Activated CD8-positive, alpha-beta memory T cell treated with anti-CD3 and anti-CD28 coated beads, Interleukin-2, amount 50 U/mL, for 1 hour (primary cell): ENCODE measurements around the gene UST.
"Not testable (repeated sequence)": the region's sequence is repeated elsewhere in the genome, so short reads cannot be mapped to it uniquely, and the experiment has no call there.

Experiments used
- DNase-seq: peaks from one replicate; pipeline ENCODE4 v3.0.0-alpha.2; 2020; ENCODE audit errors: extremely low read depth

The UST gene

DNA sequence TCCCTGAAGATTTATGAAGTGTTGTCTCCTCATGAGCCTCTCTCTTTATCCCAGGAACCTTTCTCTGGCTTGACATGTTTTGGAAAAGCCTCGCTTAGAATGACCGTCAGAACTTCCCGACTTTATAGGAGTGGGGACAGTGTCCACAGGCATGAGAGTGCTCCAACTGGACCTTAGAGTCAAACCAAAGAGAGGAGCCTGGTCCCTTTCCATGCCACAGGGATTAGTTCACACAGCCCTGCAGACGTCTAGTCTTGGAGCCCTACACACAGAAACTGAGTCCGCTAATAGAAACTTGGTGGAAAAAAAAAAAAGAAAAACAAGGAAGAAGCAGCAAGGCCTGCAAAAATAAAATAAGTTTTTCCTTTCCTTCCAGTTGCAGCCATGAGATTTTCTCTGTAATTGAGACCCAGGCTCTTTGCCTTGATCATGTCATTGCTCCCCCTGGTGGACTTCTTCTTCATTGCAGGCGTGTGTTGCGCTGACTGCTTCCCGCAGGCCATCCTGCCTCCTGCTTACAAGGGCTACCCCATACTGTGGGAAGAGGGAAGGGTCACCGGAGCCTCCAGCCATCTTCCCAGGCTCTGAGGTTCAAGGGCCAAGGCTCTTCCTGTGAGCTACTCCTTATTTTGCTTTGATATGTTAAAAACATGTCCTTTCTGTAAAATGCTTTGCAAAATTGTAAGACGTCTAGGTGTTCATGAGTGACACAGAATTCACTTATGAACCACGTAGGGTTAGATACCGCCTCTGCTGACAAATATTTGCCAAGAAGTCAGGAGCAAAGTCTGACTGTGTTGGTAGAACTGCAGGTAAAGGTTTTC is 201.0 kb downstream of the UST start:
- peak; percentile 40 for DNase-seq

DNA sequence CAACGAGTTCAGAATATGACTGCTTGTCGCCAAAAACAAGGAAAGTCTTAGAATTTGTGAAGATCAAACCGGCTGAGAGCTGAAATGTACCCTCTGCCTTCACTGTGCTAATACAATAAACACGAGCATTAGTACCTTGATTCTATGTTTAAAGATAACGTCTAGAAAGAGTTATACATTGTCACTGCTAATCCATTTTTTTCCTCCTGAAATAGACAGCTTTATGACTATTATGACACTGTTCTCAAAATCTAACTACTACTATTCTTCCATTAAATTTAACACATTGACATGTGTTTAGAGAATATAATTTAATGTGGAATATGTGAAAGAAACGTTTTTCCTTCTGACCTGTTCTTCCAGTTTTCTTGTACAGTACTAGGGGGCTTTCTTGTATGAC is 204.8 kb downstream of the UST start:
- DNase-seq = no peak

DNA sequence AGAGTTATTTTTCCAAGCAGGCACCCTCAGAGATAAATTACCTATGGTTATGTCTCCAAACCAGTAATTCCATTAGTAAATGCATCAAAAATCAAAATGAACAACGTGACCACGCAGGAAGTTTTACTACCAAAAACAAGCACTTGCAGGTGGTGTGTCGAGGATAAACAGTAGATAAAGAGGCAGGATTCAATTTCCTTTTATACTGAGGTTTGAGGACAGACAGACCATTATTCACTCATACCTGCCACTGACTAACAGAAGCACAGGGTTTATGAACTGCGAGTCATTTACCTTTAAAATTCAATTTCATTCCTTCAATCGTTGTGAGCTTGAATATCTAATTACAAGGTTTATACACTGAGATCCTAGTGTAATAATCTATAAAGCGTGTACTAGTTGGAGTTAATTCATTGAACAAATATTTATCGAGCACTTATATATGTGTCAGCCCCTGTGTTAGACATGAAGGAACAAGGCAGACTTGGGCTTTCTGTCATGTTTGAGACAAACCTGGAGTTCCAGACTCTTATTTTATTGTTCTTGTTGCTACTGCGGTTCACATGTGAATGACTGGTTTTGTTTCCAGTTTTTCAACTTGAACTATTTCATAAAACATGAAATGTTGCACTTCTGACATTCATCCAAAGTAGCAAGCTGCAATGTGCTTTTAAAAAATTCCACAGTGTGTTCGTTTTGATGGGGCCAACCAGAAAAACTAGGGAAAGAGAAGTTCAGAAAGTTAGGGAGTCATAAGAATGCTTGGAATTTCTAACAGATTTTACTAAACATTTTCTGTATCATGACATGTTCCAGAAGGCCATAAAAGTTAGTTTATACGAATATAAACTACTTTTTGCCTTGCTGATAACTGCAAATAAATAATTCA is 205.6 kb downstream of the UST start:
- no peak for DNase-seq

GRCh38 chr6:148954461-148954860 is 207.6 kb downstream of the UST start:
- DNase-seq = no peak

- DNase-seq = no peak
Measured at GRCh38 chr6:148954934-148955333, 208.1 kb downstream of the UST start.

GRCh38 chr6:148955441-148955840 is 208.6 kb downstream of the UST start:
- no peak for DNase-seq

DNA sequence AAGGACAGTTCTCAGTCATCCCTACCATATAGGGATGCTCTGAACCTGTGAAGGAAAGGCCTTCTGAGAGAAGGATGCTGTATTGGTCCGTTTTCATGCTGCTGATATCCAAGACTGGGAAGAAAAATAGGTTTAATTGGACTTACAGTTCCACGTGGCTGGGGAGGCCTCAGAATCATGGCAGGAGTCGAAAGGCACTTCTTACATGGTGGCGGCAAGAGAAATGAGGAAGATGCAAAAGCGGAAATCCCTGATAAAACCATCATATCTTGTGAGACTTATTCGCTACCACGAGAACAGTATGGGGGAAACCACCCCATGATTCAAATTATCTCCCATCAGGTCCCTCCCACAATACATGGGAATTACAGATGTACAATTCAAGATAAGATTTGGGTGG is 209.3 kb downstream of the UST start:
- not testable (repeated sequence) for DNase-seq

DNA sequence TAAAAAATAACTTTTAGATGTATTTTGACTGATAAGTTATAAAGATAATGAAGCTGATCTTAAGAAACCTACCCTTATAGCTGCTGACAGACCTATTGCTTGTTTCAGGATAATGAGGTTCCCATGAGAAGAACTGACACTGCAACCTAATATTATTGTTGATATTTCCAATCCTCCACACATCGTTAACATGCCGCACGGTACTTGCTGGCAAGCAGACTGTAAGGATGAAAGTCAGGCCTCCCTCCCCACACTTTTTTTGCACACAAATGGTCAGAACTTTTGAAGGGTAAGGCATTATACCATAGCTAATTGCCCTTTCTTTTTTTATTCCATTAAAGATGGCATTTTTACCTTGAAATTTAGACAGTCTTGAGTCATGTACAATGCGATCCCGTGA is 210.9 kb downstream of the UST start:
- DNase-seq = no peak

- DNase-seq = no peak
Measured at GRCh38 chr6:148959008-148959407, 212.2 kb downstream of the UST start.

- DNase-seq = no peak
Measured at GRCh38 chr6:148959501-148959900, 212.7 kb downstream of the UST start.

- no peak for DNase-seq
Measured at GRCh38 chr6:148962854-148963515, 216.2 kb downstream of the UST start.

DNA sequence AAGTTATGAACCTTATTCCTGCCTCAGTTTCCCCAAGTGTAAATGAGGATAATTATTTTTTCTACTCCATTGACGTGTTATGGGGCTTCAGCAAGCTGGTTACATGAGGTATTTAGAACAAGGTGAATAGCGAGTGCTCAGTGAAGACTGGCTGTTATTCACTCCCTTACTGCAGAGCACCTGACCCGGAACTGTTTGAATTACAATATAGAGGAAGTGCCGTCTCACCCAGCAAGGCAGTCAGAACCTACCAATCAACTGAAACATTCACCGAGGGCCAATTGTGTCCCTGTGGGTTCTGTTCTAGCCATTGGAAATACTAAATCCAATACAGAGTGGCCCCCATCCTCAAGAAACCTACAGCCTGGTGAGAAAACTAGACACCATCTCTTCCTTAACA is 216.9 kb downstream of the UST start:
- no peak for DNase-seq

GRCh38 chr6:148964467-148964866 is 217.6 kb downstream of the UST start:
- no peak for DNase-seq

GRCh38 chr6:148965287-148965686 is 218.5 kb downstream of the UST start:
- DNase-seq = no peak

- no peak for DNase-seq
Measured at GRCh38 chr6:148967011-148967520, 220.2 kb downstream of the UST start.

DNA sequence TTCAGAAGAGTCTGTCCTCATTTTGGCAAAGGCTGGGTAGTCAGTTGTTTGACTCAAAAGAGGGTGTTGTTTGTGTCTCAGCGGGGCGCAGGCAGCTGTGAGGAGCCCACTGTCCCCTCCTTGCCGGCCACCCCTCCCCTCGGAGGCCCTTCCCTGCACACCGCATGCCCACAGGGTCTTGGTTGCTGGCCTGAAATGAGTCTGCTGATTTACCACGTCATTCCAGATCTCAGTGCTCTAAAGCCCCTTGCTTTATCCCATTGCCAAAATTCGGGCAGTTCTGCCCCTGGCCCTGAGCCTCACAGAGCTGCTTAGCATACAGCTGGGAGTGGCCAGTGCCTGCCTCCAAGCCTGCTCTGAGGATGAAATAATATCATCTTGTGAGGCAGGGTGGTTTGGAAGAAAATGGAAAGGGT is 220.7 kb downstream of the UST start:
- no peak for DNase-seq

- DNase-seq = no peak
Measured at GRCh38 chr6:148968771-148969602, 222.2 kb downstream of the UST start.

DNA sequence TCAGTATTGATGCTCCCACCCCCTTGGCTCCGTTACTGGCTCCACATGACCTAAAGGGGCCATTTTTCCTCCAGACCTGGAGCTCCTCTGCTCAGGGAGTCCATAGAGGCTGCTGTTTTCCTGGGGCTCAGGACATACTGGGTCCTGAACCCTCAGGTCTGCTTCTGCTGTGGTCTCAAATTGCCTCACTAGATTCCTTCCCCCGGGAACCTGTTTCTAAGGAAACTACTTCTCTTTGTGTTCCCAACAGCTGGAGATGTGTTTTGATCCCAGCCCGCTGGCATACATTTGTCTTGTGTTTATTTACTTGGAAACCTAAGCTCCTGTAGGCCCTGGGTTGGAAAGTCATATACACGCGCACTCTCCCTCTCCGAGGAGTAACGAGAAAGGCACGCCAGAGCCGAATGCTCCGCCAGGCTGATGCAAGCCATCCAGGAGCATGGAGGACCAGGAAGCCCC is 222.8 kb downstream of the UST start:
- DNase-seq = no peak

- DNase-seq = no peak
Measured at GRCh38 chr6:148971031-148971927, 224.4 kb downstream of the UST start.

DNA sequence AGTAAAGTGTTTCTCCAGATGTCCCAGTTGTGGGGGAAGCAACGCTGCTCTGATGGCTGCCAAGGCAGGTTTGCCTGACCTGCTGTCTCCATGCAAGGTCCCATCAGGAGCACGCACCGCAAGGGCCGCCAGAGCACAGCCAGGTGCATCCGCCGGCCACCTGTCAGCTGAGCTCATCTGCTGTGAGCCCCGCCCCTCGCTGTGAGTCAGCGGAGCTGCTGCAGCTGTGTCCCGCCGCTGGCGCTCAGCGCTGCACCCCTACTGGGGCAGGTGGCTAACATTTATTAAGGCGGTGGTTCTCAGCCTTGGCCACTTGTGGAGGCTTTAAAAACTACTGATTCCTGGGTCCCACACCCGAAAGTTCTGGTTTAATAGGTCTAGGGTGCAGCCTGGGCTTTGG is 225.7 kb downstream of the UST start:
- no peak for DNase-seq
